LNCaP clone FGC (cell line): ENCODE measurements around the gene KDM2B.

Experiments
- DNase-seq: peaks from one replicate; pipeline ENCODE4 v3.0.0-alpha.2; 2011; ENCODE audit warnings: low read depth
- H3K4me3 ChIP-seq: 2 replicates; pipeline ENCODE4 v1.5.1; 2011; ENCODE audit warnings: mild to moderate bottlenecking, low read depth, low read length, control low read depth
- CTCF ChIP-seq: IDR thresholded peaks from 2 replicates; pipeline ENCODE4 v1.5.1; 2012; ENCODE audit warnings: mild to moderate bottlenecking; ENCODE audit not compliant: control insufficient read depth, insufficient read depth; ENCODE audit errors: extremely low read depth

KDM2B gene

GRCh38 chr12:121461048-121461447 is 119.8 kb downstream of the KDM2B start:
- DNase-seq, result no peak
- H3K4me3 ChIP-seq, result no peak overlapping the region
- TF ChIP-seq CTCF, result no peak

GRCh38 chr12:121456551-121456950 is 124.3 kb downstream of the KDM2B start:
- DNase-seq, result no peak
- no peak for TF ChIP-seq CTCF
- no peak overlapping the region for H3K4me3 ChIP-seq

GRCh38 chr12:121455766-121456420 is 124.9 kb downstream of the KDM2B start:
- TF ChIP-seq CTCF, result no peak
- no peak overlapping the region for H3K4me3 ChIP-seq
- DNase-seq, result no peak

- TF ChIP-seq CTCF, result no peak
- no peak overlapping the region for H3K4me3 ChIP-seq
- no peak for DNase-seq
Measured at GRCh38 chr12:121454921-121455320, 125.9 kb downstream of the KDM2B start.

GRCh38 chr12:121453629-121454028 is 127.2 kb downstream of the KDM2B start:
- DNase-seq, result no peak
- no peak overlapping the region for H3K4me3 ChIP-seq
- no peak for TF ChIP-seq CTCF

- no peak overlapping the region for H3K4me3 ChIP-seq
- no peak for TF ChIP-seq CTCF
- no peak for DNase-seq
Measured at GRCh38 chr12:121452985-121453360, 127.8 kb downstream of the KDM2B start.

- no peak overlapping the region for H3K4me3 ChIP-seq
- DNase-seq, result no peak
- no peak for TF ChIP-seq CTCF
Measured at GRCh38 chr12:121452340-121452984, 128.4 kb downstream of the KDM2B start.
